ENCODE results near the gene BET1L. TPM values are rescaled to one million over a fixed set of nuclear protein-coding genes. Genes with fewer than 3 reads are reported as not detected.

The BET1L gene, protein sequence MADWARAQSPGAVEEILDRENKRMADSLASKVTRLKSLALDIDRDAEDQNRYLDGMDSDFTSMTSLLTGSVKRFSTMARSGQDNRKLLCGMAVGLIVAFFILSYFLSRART
- total RNA-seq (2014; rRNA removed; shearing (Covaris generic)): 12.3 and 16.2 TPM in 2 replicates
- total RNA-seq (2022): 45.5 and 47.4 TPM in 2 replicates
- percentile 44 among the genes with signal in this experiment for Bru-seq, nascent RNA
- percentile 49 among the genes with signal in this experiment for BruChase-seq, experiment 1, labeled RNA remaining after a 6-hour chase
- BruChase-seq, experiment 2, labeled RNA remaining after a 2-hour chase: percentile 56 among the genes with signal in this experiment
- long read RNA-seq, transcript BET1L-201 (3 exons, 2,916 nt): minor isoform, 6 of 103 reads
- long read RNA-seq, transcript BET1L-203 (4 exons, 2,819 nt): major isoform, 66 of 103 reads
- long read RNA-seq, partial matches to known transcripts: 4 of 103 reads
- long read RNA-seq, other reads (novel, unspliced or antisense): 26 of 103 reads

DNA sequence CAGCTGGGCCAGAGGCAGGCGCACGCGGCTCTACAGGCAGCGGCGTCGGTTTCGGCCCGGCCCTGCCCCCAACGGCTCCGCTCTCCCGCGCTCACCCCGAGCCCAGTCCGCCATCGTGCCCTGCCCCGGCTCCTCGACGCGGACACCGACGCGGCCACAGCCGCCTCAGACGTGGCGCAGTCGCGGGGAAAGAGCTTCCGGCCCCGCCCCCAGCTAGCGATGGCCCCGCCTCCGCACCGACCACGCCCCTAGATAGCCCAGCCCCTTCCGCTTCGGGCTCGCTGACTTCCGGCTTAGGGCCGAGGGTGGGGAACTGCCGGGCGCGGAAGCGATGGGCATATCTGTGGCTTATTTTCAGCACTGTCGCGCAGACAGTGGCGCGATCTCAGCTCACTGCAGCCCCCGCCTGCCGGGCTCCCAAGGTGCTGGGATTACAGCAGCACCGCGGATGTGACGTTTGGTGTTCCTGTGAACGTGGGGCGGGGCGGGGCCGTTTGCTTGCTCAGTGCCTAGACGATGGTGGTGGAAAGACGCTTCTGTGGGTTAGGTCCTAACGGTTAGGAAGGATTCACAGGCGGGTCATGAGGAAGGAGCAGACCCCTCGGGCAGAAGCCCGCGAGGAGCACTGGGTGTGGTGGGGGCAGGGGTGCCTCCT is at the start of gene BET1L, which contains the start of gene RIC8A:
BET1L (minus strand) TSS at position 192 of the 655 bp plus-strand sequence; CDS start at position 114, 78 bp downstream.
RIC8A (plus strand) TSS at position 501 of the 655 bp plus-strand sequence. CDS start 1,147 bp downstream, outside the sequence.
- no peak for TF ChIP-seq EZH2phosphoT487 (IDR thresholded peaks at IDR 0.05; ENCODE audit: borderline replicate concordance, low read depth, low read length)
- TF ChIP-seq, protein P1, sequence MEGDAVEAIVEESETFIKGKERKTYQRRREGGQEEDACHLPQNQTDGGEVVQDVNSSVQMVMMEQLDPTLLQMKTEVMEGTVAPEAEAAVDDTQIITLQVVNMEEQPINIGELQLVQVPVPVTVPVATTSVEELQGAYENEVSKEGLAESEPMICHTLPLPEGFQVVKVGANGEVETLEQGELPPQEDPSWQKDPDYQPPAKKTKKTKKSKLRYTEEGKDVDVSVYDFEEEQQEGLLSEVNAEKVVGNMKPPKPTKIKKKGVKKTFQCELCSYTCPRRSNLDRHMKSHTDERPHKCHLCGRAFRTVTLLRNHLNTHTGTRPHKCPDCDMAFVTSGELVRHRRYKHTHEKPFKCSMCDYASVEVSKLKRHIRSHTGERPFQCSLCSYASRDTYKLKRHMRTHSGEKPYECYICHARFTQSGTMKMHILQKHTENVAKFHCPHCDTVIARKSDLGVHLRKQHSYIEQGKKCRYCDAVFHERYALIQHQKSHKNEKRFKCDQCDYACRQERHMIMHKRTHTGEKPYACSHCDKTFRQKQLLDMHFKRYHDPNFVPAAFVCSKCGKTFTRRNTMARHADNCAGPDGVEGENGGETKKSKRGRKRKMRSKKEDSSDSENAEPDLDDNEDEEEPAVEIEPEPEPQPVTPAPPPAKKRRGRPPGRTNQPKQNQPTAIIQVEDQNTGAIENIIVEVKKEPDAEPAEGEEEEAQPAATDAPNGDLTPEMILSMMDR (conservative IDR thresholded peaks at IDR 0.05; ENCODE audit: low read length): no peak
- Histone ChIP-seq H3K4me3 (ENCODE audit: low read depth, low read length, poor library complexity, severe bottlenecking) (peak within 1 kb of the TSS; percentile 98), H3K79me2 (ENCODE audit: insufficient read depth, low read depth, low read length) (peaks cover 36% of the 10 kb centered on the region), H3K9me3 (ENCODE audit: low read length) (no peaks in the 10 kb centered on the region), H3K4me1 (ENCODE audit: insufficient read depth, low read length, poor library complexity, severe bottlenecking) (peaks cover 26% of the 10 kb centered on the region), H3K36me3 (ENCODE audit: insufficient read depth, low read length) (peaks cover 56% of the 10 kb centered on the region), H4K20me1 (ENCODE audit: insufficient read depth, low read length) (no peaks in the 10 kb centered on the region), H3K9me2 (ENCODE audit: insufficient read depth, low read length) (no peaks in the 10 kb centered on the region), H3K27ac (ENCODE audit: low read depth, low read length, poor library complexity, severe bottlenecking) (peak within 1 kb of the TSS; percentile 97), H2AFZ (ENCODE audit: low read length) (peak within 1 kb of the TSS; percentile 41; the same call in 1 of the 2 replicates), H3K4me2 (ENCODE audit: low read length) (peak within 1 kb of the TSS; percentile 90)
- intact Hi-C loops (cut with micrococcal nuclease; ENCODE audit: unreplicated experiment): loop anchor here (1.0 to 5.0 kb wide), 5 partner anchors 29 to 300 kb away; partner anchors contain the start of genes PSMD13, PTDSS2, RNH1 and SIRT3
- no TSS peak for BruUV-seq (replicated peaks)
- ChIA-PET POLR2A (interaction anchor here (0.7 to 1.8 kb wide), 7 partner anchors 9 to 200 kb away, joined by 3 to 8 read pairs (median 6); partner anchors contain the start of gene SIRT3), CTCF (ENCODE audit: unreplicated experiment) (no interaction called here)
- peak; percentile 99 for DNase-seq (ENCODE audit: low spot score)

DNA sequence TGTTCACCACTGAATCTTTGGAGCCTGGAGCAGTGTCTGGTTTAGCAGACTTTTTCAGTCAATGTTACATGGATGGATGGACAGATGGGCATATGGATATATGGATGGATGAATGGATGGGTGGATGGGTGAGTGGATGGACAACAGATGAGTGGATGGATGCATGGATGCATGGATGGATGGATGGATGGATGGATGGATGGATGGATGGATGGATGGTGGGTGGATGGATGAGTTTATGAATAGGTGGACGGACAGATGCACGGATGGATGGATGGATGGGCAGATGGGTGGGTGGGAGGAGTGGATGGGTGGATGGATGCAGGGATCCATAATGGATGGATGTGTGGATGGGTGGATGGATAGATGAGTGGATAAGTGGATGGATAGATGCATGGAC is 48.6 kb upstream of the BET1L start:
- Histone ChIP-seq H2AFZ (ENCODE audit: low read length) (no peak overlapping the region), H3K4me3 (ENCODE audit: low read depth, low read length, poor library complexity, severe bottlenecking) (no peak overlapping the region), H3K79me2 (ENCODE audit: insufficient read depth, low read depth, low read length) (no peaks in the 10 kb centered on the region), H3K4me2 (ENCODE audit: low read length) (no peak overlapping the region), H4K20me1 (ENCODE audit: insufficient read depth, low read length) (no peaks in the 10 kb centered on the region), H3K9me2 (ENCODE audit: insufficient read depth, low read length) (no peaks in the 10 kb centered on the region), H3K4me1 (ENCODE audit: insufficient read depth, low read length, poor library complexity, severe bottlenecking) (peaks cover 18% of the 10 kb centered on the region), H3K36me3 (ENCODE audit: insufficient read depth, low read length) (peaks cover 32% of the 10 kb centered on the region), H3K27ac (ENCODE audit: low read depth, low read length, poor library complexity, severe bottlenecking) (no peak overlapping the region), H3K9me3 (ENCODE audit: low read length) (no peaks in the 10 kb centered on the region)
- no TSS peak for BruUV-seq (replicated peaks)
- no peak for DNase-seq (ENCODE audit: low spot score)
- no peak for TF ChIP-seq EZH2phosphoT487 (IDR thresholded peaks at IDR 0.05; ENCODE audit: borderline replicate concordance, low read depth, low read length)
- TF ChIP-seq, protein P1 (conservative IDR thresholded peaks at IDR 0.05; ENCODE audit: low read length): no peak
- CTCF ChIA-PET (ENCODE audit: unreplicated experiment): no interaction called here
- POLR2A ChIA-PET: no interaction called here
- intact Hi-C loops (cut with micrococcal nuclease; ENCODE audit: unreplicated experiment): loop anchor here (10.0 kb wide), 1 partner anchor 49 kb away; the partner anchor contains the start of gene IFITM2

All from OCI-LY7 (cell line).